Uterus (tissue), 2 donors: ENCODE data around the gene KREMEN1.

Source experiments
- POLR2A ChIP-seq, 2 donors: fragments of 450-650 bp; IDR thresholded peaks; one replicate each; pipeline ENCODE4 v1.6.1; 2016; ENCODE audit warnings: antibody characterized with exemption in 2 of 2, mild to moderate bottlenecking in 1 of 2, moderate library complexity in 1 of 2
- TF ChIP-seq, protein P1 (sequence below), 4 experiments: fragments of 200-600 bp in 2 of 4; fragments of 450-650 bp in 2 of 4; sonication (generic) in 2 of 4; IDR thresholded peaks; one replicate each; pipeline ENCODE4 v1.5.1; 2016 to 2019; ENCODE audit warnings: antibody characterized with exemption in 4 of 4, mild to moderate bottlenecking in 2 of 4, moderate library complexity in 1 of 4

DNA sequence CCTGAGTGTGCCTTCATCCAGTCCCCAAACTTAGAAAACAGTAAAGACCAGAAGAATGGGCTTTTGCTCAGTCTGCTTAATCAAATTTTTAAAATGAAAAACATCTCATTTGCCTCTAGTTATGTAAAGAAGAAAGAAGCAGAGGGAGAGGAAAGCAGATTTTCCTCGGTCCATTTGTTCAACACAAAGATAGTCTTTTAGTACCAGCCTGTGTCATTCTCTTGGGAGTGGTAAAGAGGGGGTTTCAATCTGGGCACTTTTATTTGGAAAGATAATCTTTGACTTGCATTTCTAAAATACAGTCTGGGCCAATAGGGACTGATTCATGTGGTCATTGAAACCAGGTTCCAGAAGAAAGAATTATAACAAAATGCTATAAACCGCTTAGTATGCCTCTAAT, 29.5 kb downstream of the KREMEN1 start:
- TF ChIP-seq, protein P1, sequence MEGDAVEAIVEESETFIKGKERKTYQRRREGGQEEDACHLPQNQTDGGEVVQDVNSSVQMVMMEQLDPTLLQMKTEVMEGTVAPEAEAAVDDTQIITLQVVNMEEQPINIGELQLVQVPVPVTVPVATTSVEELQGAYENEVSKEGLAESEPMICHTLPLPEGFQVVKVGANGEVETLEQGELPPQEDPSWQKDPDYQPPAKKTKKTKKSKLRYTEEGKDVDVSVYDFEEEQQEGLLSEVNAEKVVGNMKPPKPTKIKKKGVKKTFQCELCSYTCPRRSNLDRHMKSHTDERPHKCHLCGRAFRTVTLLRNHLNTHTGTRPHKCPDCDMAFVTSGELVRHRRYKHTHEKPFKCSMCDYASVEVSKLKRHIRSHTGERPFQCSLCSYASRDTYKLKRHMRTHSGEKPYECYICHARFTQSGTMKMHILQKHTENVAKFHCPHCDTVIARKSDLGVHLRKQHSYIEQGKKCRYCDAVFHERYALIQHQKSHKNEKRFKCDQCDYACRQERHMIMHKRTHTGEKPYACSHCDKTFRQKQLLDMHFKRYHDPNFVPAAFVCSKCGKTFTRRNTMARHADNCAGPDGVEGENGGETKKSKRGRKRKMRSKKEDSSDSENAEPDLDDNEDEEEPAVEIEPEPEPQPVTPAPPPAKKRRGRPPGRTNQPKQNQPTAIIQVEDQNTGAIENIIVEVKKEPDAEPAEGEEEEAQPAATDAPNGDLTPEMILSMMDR (IDR thresholded peaks at IDR 0.05), result no peak
- TF ChIP-seq POLR2A (IDR thresholded peaks at IDR 0.05), result no peak
